ENCODE data around the gene FOXC2.

FOXC2 gene

DNA sequence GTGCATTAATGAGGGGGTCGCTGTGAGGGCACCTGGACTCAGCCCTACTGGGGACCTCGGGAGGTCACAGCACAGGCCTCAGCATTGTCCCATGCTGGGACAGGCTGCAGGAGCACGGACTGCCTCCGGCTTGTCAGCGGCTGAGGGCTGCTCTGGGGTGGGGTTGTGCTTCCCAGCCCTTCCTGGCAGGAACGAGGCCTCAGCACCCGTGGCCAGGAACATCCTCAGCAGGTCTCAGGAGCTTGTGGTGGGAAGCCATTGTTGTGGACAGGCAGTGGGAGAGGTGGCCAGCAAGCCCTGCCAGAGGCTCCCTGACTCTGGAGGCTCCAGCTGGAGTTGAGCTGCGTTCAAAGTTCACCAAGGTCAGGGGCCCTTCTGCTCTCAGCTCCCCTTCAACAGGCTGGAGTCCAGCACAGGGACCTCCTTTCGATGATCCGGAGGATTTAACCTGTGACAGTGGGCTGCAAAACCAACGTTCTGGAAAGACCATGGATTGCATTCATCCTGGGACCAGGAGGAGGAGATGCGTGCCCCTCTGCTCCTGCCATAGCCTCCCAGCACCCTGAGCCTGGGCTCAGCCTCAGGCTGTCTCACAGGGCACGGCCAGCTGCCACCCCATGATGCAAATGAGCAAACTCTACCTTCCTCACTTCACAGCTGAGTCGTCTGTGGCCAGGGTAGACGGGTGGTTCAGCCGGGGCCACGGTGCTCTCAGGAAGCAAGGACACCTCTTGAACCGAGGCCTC lies 44.3 kb downstream of the FOXC2 start:
- H3K27ac ChIP-seq: no peak overlapping the region
- TF ChIP-seq, protein P1, sequence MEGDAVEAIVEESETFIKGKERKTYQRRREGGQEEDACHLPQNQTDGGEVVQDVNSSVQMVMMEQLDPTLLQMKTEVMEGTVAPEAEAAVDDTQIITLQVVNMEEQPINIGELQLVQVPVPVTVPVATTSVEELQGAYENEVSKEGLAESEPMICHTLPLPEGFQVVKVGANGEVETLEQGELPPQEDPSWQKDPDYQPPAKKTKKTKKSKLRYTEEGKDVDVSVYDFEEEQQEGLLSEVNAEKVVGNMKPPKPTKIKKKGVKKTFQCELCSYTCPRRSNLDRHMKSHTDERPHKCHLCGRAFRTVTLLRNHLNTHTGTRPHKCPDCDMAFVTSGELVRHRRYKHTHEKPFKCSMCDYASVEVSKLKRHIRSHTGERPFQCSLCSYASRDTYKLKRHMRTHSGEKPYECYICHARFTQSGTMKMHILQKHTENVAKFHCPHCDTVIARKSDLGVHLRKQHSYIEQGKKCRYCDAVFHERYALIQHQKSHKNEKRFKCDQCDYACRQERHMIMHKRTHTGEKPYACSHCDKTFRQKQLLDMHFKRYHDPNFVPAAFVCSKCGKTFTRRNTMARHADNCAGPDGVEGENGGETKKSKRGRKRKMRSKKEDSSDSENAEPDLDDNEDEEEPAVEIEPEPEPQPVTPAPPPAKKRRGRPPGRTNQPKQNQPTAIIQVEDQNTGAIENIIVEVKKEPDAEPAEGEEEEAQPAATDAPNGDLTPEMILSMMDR (IDR thresholded peaks at IDR 0.05): no peak
- no peak for TF ChIP-seq ZFX (IDR thresholded peaks at IDR 0.05; ENCODE audit: borderline replicate concordance)

DNA sequence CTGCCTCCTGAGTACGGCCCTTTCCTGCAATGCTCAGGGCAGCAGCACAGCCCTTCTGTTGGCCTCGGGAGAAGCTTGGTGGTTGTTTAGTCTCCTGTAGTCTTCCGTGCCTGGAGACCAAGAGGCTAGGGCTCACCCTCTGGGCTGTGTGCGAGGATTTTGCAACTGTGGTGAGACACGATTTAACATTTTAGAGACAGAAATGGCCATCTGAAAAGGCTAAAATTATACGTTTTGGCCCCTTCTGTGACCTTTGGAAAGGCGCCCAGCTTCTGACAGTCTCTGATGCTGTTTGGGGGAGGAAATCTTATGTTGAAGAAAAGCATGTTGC lies 44.9 kb downstream of the FOXC2 start:
- no peak overlapping the region for H3K27ac ChIP-seq
- no peak for TF ChIP-seq ZFX (IDR thresholded peaks at IDR 0.05; ENCODE audit: borderline replicate concordance)
- TF ChIP-seq, protein P1 (IDR thresholded peaks at IDR 0.05): no peak

DNA sequence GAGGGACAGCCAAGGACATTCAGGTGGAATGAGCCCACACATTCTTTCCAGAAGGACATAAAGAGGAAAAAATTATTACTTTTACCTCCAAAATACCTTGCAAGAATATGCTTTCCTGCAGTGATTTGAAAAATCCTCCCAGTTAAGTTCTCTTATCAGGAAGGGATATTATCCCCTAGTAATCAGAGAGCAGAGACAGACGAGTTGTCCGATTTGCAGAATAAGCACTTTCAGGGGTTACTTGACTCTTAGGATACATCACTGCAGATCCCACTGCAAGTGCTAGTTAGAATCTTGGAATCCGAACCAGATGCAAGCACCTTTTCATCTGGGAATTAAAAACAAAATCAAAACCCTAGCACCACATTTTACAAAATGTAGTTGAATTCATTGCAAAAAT lies 45.3 kb downstream of the FOXC2 start:
- TF ChIP-seq ZFX (IDR thresholded peaks at IDR 0.05; ENCODE audit: borderline replicate concordance): no peak
- TF ChIP-seq, protein P1 (IDR thresholded peaks at IDR 0.05): no peak

GRCh38 chr16:86614699-86615098 lies 48.1 kb downstream of the FOXC2 start:
- H3K27ac ChIP-seq: no peak overlapping the region
- TF ChIP-seq, protein P1 (IDR thresholded peaks at IDR 0.05): no peak
- no peak for TF ChIP-seq ZFX (IDR thresholded peaks at IDR 0.05; ENCODE audit: borderline replicate concordance)

More for the DNA sequence above, 45.3 kb downstream of the FOXC2 start:
- no peak overlapping the region for H3K27ac ChIP-seq

DNA sequence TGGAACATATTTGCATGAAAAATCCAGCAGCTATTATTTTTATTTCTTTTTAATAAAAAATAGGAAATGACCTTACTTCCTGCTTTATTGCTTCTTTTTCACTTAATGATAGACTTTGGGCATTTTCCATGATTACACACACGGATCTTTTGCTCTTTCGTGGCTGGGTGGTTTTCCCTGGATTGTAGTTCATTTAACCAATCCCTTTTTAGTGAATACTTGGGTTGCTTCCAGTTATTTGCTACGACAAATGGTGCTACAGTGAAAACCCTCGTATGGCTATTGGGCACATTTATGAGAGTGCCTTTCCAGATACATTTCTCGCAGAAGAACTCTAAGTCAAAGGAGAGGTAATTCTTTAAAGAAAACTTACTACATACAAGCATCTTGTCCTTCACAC lies 50.3 kb downstream of the FOXC2 start:
- TF ChIP-seq, protein P1 (IDR thresholded peaks at IDR 0.05): no peak
- TF ChIP-seq ZFX (IDR thresholded peaks at IDR 0.05; ENCODE audit: borderline replicate concordance): no peak
- H3K27ac ChIP-seq: no peak overlapping the region

- no peak overlapping the region for H3K27ac ChIP-seq
Observed at GRCh38 chr16:86618431-86619238, 52.0 kb downstream of the FOXC2 start.

More at GRCh38 chr16:86618431-86619238, 52.0 kb downstream of the FOXC2 start:
- TF ChIP-seq ZFX (IDR thresholded peaks at IDR 0.05; ENCODE audit: borderline replicate concordance): no peak
- TF ChIP-seq, protein P1 (IDR thresholded peaks at IDR 0.05): no peak
